CD14-positive monocyte (primary cell): ENCODE data around the gene CHAC2. TPM values are rescaled to one million over a fixed set of nuclear protein-coding genes. Genes with fewer than 3 reads are reported as not detected.

ENCODE experiments used
- DNase-seq, 3 donors: peaks; one replicate each; pipeline ENCODE4 v3.0.0-alpha.2; 2011 to 2022
- H2AFZ ChIP-seq: 2 replicates; pipeline ENCODE4 v1.6.0; 2012; ENCODE audit warnings: mild to moderate bottlenecking, low read depth, low read length, inconsistent platforms; ENCODE audit not compliant: insufficient read depth, poor library complexity, severe bottlenecking
- H3K27ac ChIP-seq, 2 donors: 1 replicate in 1 of 2; 2 replicates in 1 of 2; pipeline ENCODE4 v1.5.1; 2012 to 2013; ENCODE audit warnings: low read length in 2 of 2, control low read depth in 1 of 2, inconsistent platforms in 1 of 2, low read depth in 1 of 2, mild to moderate bottlenecking in 1 of 2
- H3K27me3 ChIP-seq, 2 donors: one replicate each; pipeline versions ENCODE4 v1.6.0 to v1.6.1; 2011 to 2013; ENCODE audit warnings: low read length in 2 of 2; ENCODE audit not compliant: control insufficient read depth in 2 of 2, insufficient read depth in 2 of 2
- H3K36me3 ChIP-seq, 2 donors: replicated peaks in 1 of 2; 1 replicate in 1 of 2; 2 replicates in 1 of 2; pipeline versions ENCODE4 v1.5.1 to v1.6.1; 2012 to 2013; ENCODE audit warnings: low read length in 2 of 2, control low read depth in 1 of 2, inconsistent platforms in 1 of 2, mild to moderate bottlenecking in 1 of 2; ENCODE audit not compliant: insufficient read depth in 2 of 2, control insufficient read depth in 1 of 2
- H3K4me1 ChIP-seq, 2 donors: 1 replicate in 1 of 2; 2 replicates in 1 of 2; pipeline versions ENCODE4 v1.5.1 to v1.6.1; 2012 to 2013; ENCODE audit warnings: low read length in 2 of 2, control low read depth in 1 of 2, inconsistent platforms in 1 of 2, mild to moderate bottlenecking in 1 of 2, moderate library complexity in 1 of 2; ENCODE audit not compliant: insufficient read depth in 2 of 2, control insufficient read depth in 1 of 2
- H3K4me2 ChIP-seq: replicated peaks from 2 replicates; pipeline ENCODE3; 2012; ENCODE audit warnings: low read length, moderate library complexity, mild to moderate bottlenecking; ENCODE audit not compliant: poor library complexity, severe bottlenecking; ENCODE audit errors: extremely low read depth
- H3K4me3 ChIP-seq, 3 experiments: fragments of 200-600 bp in 1 of 3; sonication (generic) in 1 of 3; replicated peaks in 1 of 3; 1 replicate in 2 of 3; 2 replicates in 1 of 3; pipeline ENCODE4 v1.5.1; 2011 to 2013; ENCODE audit warnings: low read length in 3 of 3, mild to moderate bottlenecking in 3 of 3, control low read depth in 2 of 3, low read depth in 2 of 3, inconsistent platforms in 1 of 3, moderate library complexity in 1 of 3
- H3K79me2 ChIP-seq: 2 replicates; pipeline ENCODE4 v1.6.0; 2012; ENCODE audit warnings: mild to moderate bottlenecking, control low read depth, inconsistent platforms, low read length, moderate library complexity; ENCODE audit not compliant: insufficient read depth
- H3K9ac ChIP-seq: 2 replicates; pipeline ENCODE4 v1.6.0; 2017; ENCODE audit warnings: low read length, mild to moderate bottlenecking; ENCODE audit not compliant: insufficient read depth, poor library complexity, severe bottlenecking
- H3K9me3 ChIP-seq, 2 donors: replicated peaks in 1 of 2; 1 replicate in 1 of 2; 2 replicates in 1 of 2; pipeline versions ENCODE4 v1.5.1 to v1.6.1; 2012 to 2013; ENCODE audit warnings: low read length in 2 of 2, control low read depth in 1 of 2; ENCODE audit not compliant: control insufficient read depth in 1 of 2, insufficient read depth in 1 of 2
- H4K20me1 ChIP-seq: 2 replicates; pipeline ENCODE4 v1.6.0; 2012; ENCODE audit warnings: mild to moderate bottlenecking, low read length, control low read depth, moderate library complexity; ENCODE audit not compliant: insufficient read depth
- H3K27ac Mint-ChIP-seq, 7 donors: one replicate each; pipeline ENCODE4 v1.8.0; 2020; ENCODE audit warnings: mild to moderate bottlenecking in 7 of 7, mixed read lengths in 7 of 7, moderate library complexity in 6 of 7, inconsistent platforms in 2 of 7
- H3K27me3 Mint-ChIP-seq, 3 donors: one replicate each; pipeline ENCODE4 v1.8.0; 2021 to 2022; ENCODE audit warnings: low read depth in 3 of 3, mild to moderate bottlenecking in 3 of 3, mixed read lengths in 3 of 3, moderate library complexity in 3 of 3, inconsistent platforms in 1 of 3
- H3K36me3 Mint-ChIP-seq, 2 donors: one replicate each; pipeline ENCODE4 v1.8.0; 2020; ENCODE audit warnings: mixed read lengths in 2 of 2, inconsistent platforms in 1 of 2, mild to moderate bottlenecking in 1 of 2
- H3K4me1 Mint-ChIP-seq: one replicate; pipeline ENCODE4 v1.8.0; 2020; ENCODE audit warnings: mild to moderate bottlenecking, mixed read lengths
- H3K4me3 Mint-ChIP-seq, 2 donors: one replicate each; pipeline ENCODE4 v1.8.0; 2020; ENCODE audit warnings: mild to moderate bottlenecking in 2 of 2, mixed read lengths in 2 of 2, moderate library complexity in 1 of 2
- H3K9me3 Mint-ChIP-seq, 7 donors: one replicate each; pipeline ENCODE4 v1.8.0; 2020 to 2022; ENCODE audit warnings: mixed read lengths in 7 of 7, mild to moderate bottlenecking in 6 of 7, moderate library complexity in 6 of 7, inconsistent platforms in 2 of 7
- WGBS: methylation state at CpG from one replicate; pipeline ENCODE4 v1.1.5; 2013; ENCODE audit warnings: missing lambda C conversion rate; ENCODE audit not compliant: insufficient coverage; 5-methylcytosine and 5-hydroxymethylcytosine counted together
- intact Hi-C, 2 donors: fragments of 100-400 bp; cut with micrococcal nuclease; formaldehyde crosslinking; loops; one replicate each; pipeline versions ENCODE4 v1.15.0 to v1.15.1; 2023
- polyA plus RNA-seq, 3 donors: library from polyadenylated mRNA; depleted of rRNA in 1 of 3; unstranded in 2 of 3; stranded (reverse) in 1 of 3; fragments of 300-500 nt in 2 of 3; fragments of >200 nt in 1 of 3; fragmentation: Illumina TruSeq in 2 of 3; gene quantifications; 1 replicate in 2 of 3; 2 replicates in 1 of 3; pipeline ENCODE4 v1.2.3, GENCODE V29; 2012 to 2021
- TF ChIP-seq, protein P1 (sequence below): fragments of 200-600 bp; IDR thresholded peaks from one replicate; pipeline ENCODE4 v1.8.0; 2022; ENCODE audit warnings: antibody characterized with exemption, mild to moderate bottlenecking

CHAC2 gene
- polyA plus RNA-seq, 3 donors: 0.07 to 0.40 (median 0.20) TPM

DNA sequence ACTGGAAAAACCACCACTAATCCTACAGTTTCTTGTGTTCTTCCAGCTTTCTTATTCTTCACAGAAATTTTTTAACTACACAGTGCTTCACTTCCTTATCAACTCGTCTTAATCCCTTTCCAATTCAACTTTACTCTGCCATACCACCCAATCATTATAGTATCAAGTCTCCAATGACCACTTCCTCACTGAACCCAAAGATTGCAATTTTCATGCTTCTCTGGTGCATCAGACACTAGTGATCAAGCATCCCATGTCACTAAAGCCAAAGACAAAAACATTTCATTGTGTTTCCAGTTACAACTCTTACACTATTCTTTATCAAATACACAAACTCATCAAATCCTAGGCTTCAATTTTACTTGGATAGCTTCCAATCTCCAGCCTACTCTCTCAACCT, 9.5 kb downstream of the CHAC2 start:
- DNase-seq: no peak
- peak overlapping the region in 1 of 7 donors; percentile 1 for H3K27ac Mint-ChIP-seq
- intact Hi-C loops: no loop called here
- no peaks in the 10 kb centered on the region for H3K27me3 Mint-ChIP-seq
- H3K9me3 Mint-ChIP-seq: peaks cover 0 to 3% (median 0%) of the 10 kb centered on the region in 7 donors
- TF ChIP-seq, protein P1, sequence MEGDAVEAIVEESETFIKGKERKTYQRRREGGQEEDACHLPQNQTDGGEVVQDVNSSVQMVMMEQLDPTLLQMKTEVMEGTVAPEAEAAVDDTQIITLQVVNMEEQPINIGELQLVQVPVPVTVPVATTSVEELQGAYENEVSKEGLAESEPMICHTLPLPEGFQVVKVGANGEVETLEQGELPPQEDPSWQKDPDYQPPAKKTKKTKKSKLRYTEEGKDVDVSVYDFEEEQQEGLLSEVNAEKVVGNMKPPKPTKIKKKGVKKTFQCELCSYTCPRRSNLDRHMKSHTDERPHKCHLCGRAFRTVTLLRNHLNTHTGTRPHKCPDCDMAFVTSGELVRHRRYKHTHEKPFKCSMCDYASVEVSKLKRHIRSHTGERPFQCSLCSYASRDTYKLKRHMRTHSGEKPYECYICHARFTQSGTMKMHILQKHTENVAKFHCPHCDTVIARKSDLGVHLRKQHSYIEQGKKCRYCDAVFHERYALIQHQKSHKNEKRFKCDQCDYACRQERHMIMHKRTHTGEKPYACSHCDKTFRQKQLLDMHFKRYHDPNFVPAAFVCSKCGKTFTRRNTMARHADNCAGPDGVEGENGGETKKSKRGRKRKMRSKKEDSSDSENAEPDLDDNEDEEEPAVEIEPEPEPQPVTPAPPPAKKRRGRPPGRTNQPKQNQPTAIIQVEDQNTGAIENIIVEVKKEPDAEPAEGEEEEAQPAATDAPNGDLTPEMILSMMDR: no peak
- H2AFZ ChIP-seq: no peak overlapping the region
- H3K36me3 ChIP-seq: peaks cover under 1 to 37% of the 10 kb centered on the region in 2 donors
- H3K36me3 Mint-ChIP-seq: peaks cover 18 to 29% of the 10 kb centered on the region in 2 donors
- no peaks in the 10 kb centered on the region for H3K27me3 ChIP-seq
- H3K4me1 ChIP-seq: peaks cover 0 to 9% of the 10 kb centered on the region in 2 donors
- no peaks in the 10 kb centered on the region for H3K9me3 ChIP-seq
- H3K4me3 Mint-ChIP-seq: no peak overlapping the region
- no peaks in the 10 kb centered on the region for H4K20me1 ChIP-seq
- peaks cover 15% of the 10 kb centered on the region for H3K4me1 Mint-ChIP-seq
- no peak overlapping the region for H3K4me2 ChIP-seq
- peak overlapping the region in 1 of 2 donors; percentile 14 for H3K27ac ChIP-seq
- H3K79me2 ChIP-seq: peaks cover 89% of the 10 kb centered on the region
- H3K4me3 ChIP-seq: no peak overlapping the region
- no peak overlapping the region for H3K9ac ChIP-seq
- 29% methylated on average over 1 of the region's 1 CpG for whole genome bisulfite sequencing

DNA sequence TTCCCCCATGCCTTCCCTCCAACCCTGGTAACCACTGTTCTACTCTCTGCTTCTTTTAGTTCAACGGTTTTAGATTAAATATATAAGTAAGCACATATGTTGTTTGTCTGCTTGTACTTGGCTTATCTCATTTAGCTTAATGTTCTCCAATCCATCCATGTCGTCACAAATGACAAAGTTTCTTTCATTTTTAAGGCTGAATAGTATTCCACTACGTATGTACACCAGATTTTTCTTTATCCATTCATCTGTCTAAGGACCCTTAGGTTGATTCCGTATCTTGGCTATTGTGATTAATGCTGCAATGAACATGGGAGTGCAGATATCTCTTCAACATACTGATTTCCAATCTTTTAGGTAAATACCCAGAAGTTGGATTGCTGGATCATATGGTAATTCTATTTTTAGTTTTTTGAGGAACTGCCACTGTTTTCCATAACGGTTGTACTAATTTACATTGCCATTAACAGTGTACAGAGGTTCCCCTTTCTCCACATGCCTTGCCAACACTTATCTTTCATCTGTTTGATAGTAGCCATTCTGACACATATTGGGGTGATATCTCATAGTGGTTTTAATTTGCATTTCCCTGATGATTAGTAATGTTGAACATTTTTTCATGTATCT, 11.0 kb downstream of the CHAC2 start:
- Mint-ChIP-seq H3K9me3 (no peaks in the 10 kb centered on the region), H3K27ac (peak overlapping the region in 4 of 7 donors; percentile 20 to 50 (median 35)), H3K4me3 (no peak overlapping the region), H3K36me3 (peaks cover 16 to 24% of the 10 kb centered on the region in 2 donors), H3K27me3 (no peaks in the 10 kb centered on the region), H3K4me1 (peaks cover 23% of the 10 kb centered on the region)
- H3K36me3 ChIP-seq: peaks cover 2 to 35% of the 10 kb centered on the region in 2 donors
- no peak overlapping the region for H3K9ac ChIP-seq
- H3K4me3 ChIP-seq: no peak overlapping the region
- H4K20me1 ChIP-seq: no peaks in the 10 kb centered on the region
- intact Hi-C loops: no loop called here
- peaks cover 93% of the 10 kb centered on the region for H3K79me2 ChIP-seq
- no peaks in the 10 kb centered on the region for H3K9me3 ChIP-seq
- TF ChIP-seq, protein P1: no peak
- H3K27ac ChIP-seq: peak overlapping the region in 1 of 2 donors; percentile 40
- no peak overlapping the region for H2AFZ ChIP-seq
- H3K27me3 ChIP-seq: no peaks in the 10 kb centered on the region
- H3K4me2 ChIP-seq: no peak overlapping the region
- H3K4me1 ChIP-seq: peaks cover 0 to 9% of the 10 kb centered on the region in 2 donors
- peak in 2 of 3 donors; percentile 10 to 26 for DNase-seq
- no CpG with 5 or more reads among the region's 5 CpGs for WGBS
